Neural progenitor cell (in vitro differentiated cells): ENCODE results near the gene CADM1. TPM values are rescaled to one million over a fixed set of nuclear protein-coding genes. Genes with fewer than 3 reads are reported as not detected.

Experiments used
- DNase-seq: peaks from one replicate; pipeline ENCODE4 v3.0.0-alpha.2; 2016; ENCODE audit warnings: low spot score
- H2AFZ ChIP-seq: fragments of 200-600 bp; sonication (generic); replicated peaks from 2 replicates; pipeline ENCODE4 v1.6.1; 2016; ENCODE audit warnings: antibody characterized with exemption
- H3F3A ChIP-seq: fragments of 200-600 bp; sonication (generic); 2 replicates; pipeline ENCODE4 v1.6.1; 2016; ENCODE audit warnings: antibody characterized with exemption, low read depth
- H3K27ac ChIP-seq: fragments of 200-600 bp; sonication (generic); 2 replicates; pipeline ENCODE4 v1.5.1; 2016; ENCODE audit warnings: mild to moderate bottlenecking
- H3K27me3 ChIP-seq: fragments of 200-600 bp; sonication (generic); 2 replicates; pipeline ENCODE4 v1.6.1; 2016; ENCODE audit warnings: mild to moderate bottlenecking, moderate library complexity
- H3K36me3 ChIP-seq: fragments of 200-600 bp; sonication (generic); 2 replicates; pipeline ENCODE4 v1.5.1; 2016
- H3K4me1 ChIP-seq: fragments of 200-600 bp; sonication (generic); 2 replicates; pipeline ENCODE4 v1.6.1; 2016; ENCODE audit warnings: mixed run types
- H3K4me2 ChIP-seq: fragments of 200-600 bp; sonication (generic); 2 replicates; pipeline ENCODE4 v1.6.1; 2016
- H3K4me3 ChIP-seq: fragments of 200-600 bp; sonication (generic); 2 replicates; pipeline ENCODE4 v1.5.1; 2016
- H3K79me2 ChIP-seq: fragments of 200-600 bp; sonication (generic); 2 replicates; pipeline ENCODE4 v1.6.1; 2016; ENCODE audit warnings: low read depth
- H3K9ac ChIP-seq: fragments of 200-600 bp; sonication (generic); 2 replicates; pipeline ENCODE4 v1.6.1; 2016
- H3K9me3 ChIP-seq: fragments of 200-600 bp; sonication (generic); 2 replicates; pipeline ENCODE4 v1.5.1; 2016; ENCODE audit warnings: low read depth
- H4K20me1 ChIP-seq: fragments of 200-600 bp; sonication (generic); 2 replicates; pipeline ENCODE4 v1.6.1; 2016; ENCODE audit warnings: low read depth
- H3K27ac Mint-ChIP-seq: 3 replicates; pipeline ENCODE4 v1.8.0; 2021; ENCODE audit warnings: mixed read lengths
- H3K27me3 Mint-ChIP-seq: 2 replicates; pipeline ENCODE4 v1.8.0; 2022; ENCODE audit warnings: low read depth, mild to moderate bottlenecking, inconsistent platforms, moderate library complexity, mixed read lengths; ENCODE audit not compliant: insufficient read depth
- H3K36me3 Mint-ChIP-seq: 3 replicates; pipeline ENCODE4 v1.8.0; 2021; ENCODE audit warnings: mixed read lengths
- H3K4me1 Mint-ChIP-seq: 3 replicates; pipeline ENCODE4 v1.8.0; 2021; ENCODE audit warnings: mixed read lengths
- H3K4me3 Mint-ChIP-seq: 3 replicates; pipeline ENCODE4 v1.8.0; 2021; ENCODE audit warnings: mild to moderate bottlenecking, moderate library complexity, mixed read lengths
- H3K9me3 Mint-ChIP-seq: 3 replicates; pipeline ENCODE4 v1.8.0; 2020; ENCODE audit warnings: mixed read lengths
- CTCF ChIP-seq: fragments of 200-600 bp; sonication (generic); IDR thresholded peaks from 2 replicates; pipeline ENCODE4 v1.5.1; 2017; ENCODE audit warnings: antibody characterized with exemption, mild to moderate bottlenecking
- EZH2 ChIP-seq: fragments of 200-600 bp; sonication (generic); IDR thresholded peaks from 2 replicates; pipeline ENCODE4 v1.6.1; 2017; ENCODE audit warnings: antibody characterized with exemption, mild to moderate bottlenecking, moderate library complexity
- EZH2phosphoT487 ChIP-seq: fragments of 200-600 bp; sonication (generic); IDR thresholded peaks from 2 replicates; pipeline ENCODE4 v1.6.1; 2017; ENCODE audit warnings: antibody characterized with exemption
- total RNA-seq: library from RNA; depleted of rRNA; stranded (reverse); fragments of >200 nt; gene quantifications from 2 replicates; pipeline ENCODE4 v1.2.3, GENCODE V29; 2015; ENCODE audit warnings: low replicate concordance

CADM1 gene
- total RNA-seq, 1 donor from 2014 or later, result 123 TPM

- Mint-ChIP-seq H3K9me3 (peaks cover 2% of the 10 kb centered on the region), H3K27me3 (peaks cover 27% of the 10 kb centered on the region), H3K27ac (no peak overlapping the region), H3K4me3 (no peak overlapping the region), H3K36me3 (no peaks in the 10 kb centered on the region), H3K4me1 (peaks cover 9% of the 10 kb centered on the region)
- no peak for TF ChIP-seq CTCF
- Histone ChIP-seq H3K4me2 (no peak overlapping the region), H3K27me3 (no peaks in the 10 kb centered on the region), H3K36me3 (no peaks in the 10 kb centered on the region), H3K9me3 (no peaks in the 10 kb centered on the region), H4K20me1 (no peaks in the 10 kb centered on the region), H3K27ac (no peak overlapping the region), H2AFZ (no peak overlapping the region), H3K79me2 (no peaks in the 10 kb centered on the region), H3K4me3 (no peak overlapping the region), H3K9ac (no peak overlapping the region), H3F3A (no peaks in the 10 kb centered on the region), H3K4me1 (peaks cover 3% of the 10 kb centered on the region)
- DNase-seq, result no peak
These were observed 376.4 kb downstream of the CADM1 start for GRCh38 chr11:115127790-115128189.

- DNase-seq, result no peak
- Histone ChIP-seq H4K20me1 (no peaks in the 10 kb centered on the region), H3K9ac (no peak overlapping the region), H3K4me1 (peaks cover 3% of the 10 kb centered on the region), H3K4me2 (no peak overlapping the region), H3K79me2 (no peaks in the 10 kb centered on the region), H3K27me3 (no peaks in the 10 kb centered on the region), H3K9me3 (no peaks in the 10 kb centered on the region), H2AFZ (no peak overlapping the region), H3K27ac (no peak overlapping the region), H3K36me3 (no peaks in the 10 kb centered on the region), H3K4me3 (no peak overlapping the region), H3F3A (no peaks in the 10 kb centered on the region)
- H3K27me3 Mint-ChIP-seq, result peaks cover 30% of the 10 kb centered on the region
- no peaks in the 10 kb centered on the region for H3K36me3 Mint-ChIP-seq
- TF ChIP-seq EZH2phosphoT487 (no peak), EZH2 (no peak), CTCF (no peak)
- H3K27ac Mint-ChIP-seq, result no peak overlapping the region
- H3K4me1 Mint-ChIP-seq, result peaks cover 9% of the 10 kb centered on the region
- peaks cover 2% of the 10 kb centered on the region for H3K9me3 Mint-ChIP-seq
- no peak overlapping the region for H3K4me3 Mint-ChIP-seq
These were observed 377.6 kb downstream of the CADM1 start for GRCh38 chr11:115126515-115127208.

- peaks cover 3% of the 10 kb centered on the region for H3K4me1 ChIP-seq
- Mint-ChIP-seq H3K27me3 (peaks cover 30% of the 10 kb centered on the region), H3K4me1 (peaks cover 9% of the 10 kb centered on the region), H3K4me3 (no peak overlapping the region), H3K9me3 (peaks cover 2% of the 10 kb centered on the region), H3K36me3 (no peaks in the 10 kb centered on the region), H3K27ac (no peak overlapping the region)
- TF ChIP-seq EZH2phosphoT487 (no peak), CTCF (no peak), EZH2 (no peak)
- no peak overlapping the region for H3K9ac ChIP-seq
- no peak for DNase-seq
- H2AFZ ChIP-seq, result no peak overlapping the region
- H3K36me3 ChIP-seq, result no peaks in the 10 kb centered on the region
- no peak overlapping the region for H3K27ac ChIP-seq
- no peaks in the 10 kb centered on the region for H3K27me3 ChIP-seq
- no peak overlapping the region for H3K4me2 ChIP-seq
- no peaks in the 10 kb centered on the region for H4K20me1 ChIP-seq
- H3K9me3 ChIP-seq, result no peaks in the 10 kb centered on the region
- no peak overlapping the region for H3K4me3 ChIP-seq
- H3F3A ChIP-seq, result no peaks in the 10 kb centered on the region
- H3K79me2 ChIP-seq, result no peaks in the 10 kb centered on the region
These were observed 378.1 kb downstream of the CADM1 start for GRCh38 chr11:115126092-115126491.
